Aorta (tissue), 5 donors: ENCODE measurements around the gene CCL3. TPM values are rescaled to one million over a fixed set of nuclear protein-coding genes. Genes with fewer than 3 reads are reported as not detected.
"Not testable (repeated sequence)": the region's sequence is repeated elsewhere in the genome, so short reads cannot be mapped to it uniquely, and the experiment has no call there.

Experiments
- ATAC-seq: fragments of 200-7000 bp; cut with Tn5 transposase; one replicate; pipeline ENCODE4 v1.9.1; 2022; ENCODE audit warnings: moderate library complexity; ENCODE audit not compliant: low FRiP score
- DNase-seq, 2 donors: peaks; one replicate each; pipeline ENCODE4 v3.0.0-alpha.2; 2020
- H3K27ac ChIP-seq, 2 donors: one replicate each; pipeline ENCODE4 v1.5.1; 2013; ENCODE audit warnings: low read length in 2 of 2, mild to moderate bottlenecking in 2 of 2, moderate library complexity in 2 of 2, control low read depth in 1 of 2, inconsistent platforms in 1 of 2, low read depth in 1 of 2
- H3K27me3 ChIP-seq, 2 donors: one replicate each; pipeline ENCODE4 v1.6.1; 2013; ENCODE audit warnings: control low read depth in 1 of 2, low read length in 1 of 2, mild to moderate bottlenecking in 1 of 2, moderate library complexity in 1 of 2; ENCODE audit not compliant: insufficient read depth in 2 of 2, control insufficient read depth in 1 of 2
- H3K36me3 ChIP-seq, 2 donors: one replicate each; pipeline ENCODE4 v1.6.1; 2013; ENCODE audit warnings: control low read depth in 1 of 2, low read length in 1 of 2, mild to moderate bottlenecking in 1 of 2; ENCODE audit not compliant: insufficient read depth in 2 of 2, control insufficient read depth in 1 of 2
- H3K4me1 ChIP-seq, 2 donors: one replicate each; pipeline ENCODE4 v1.6.1; 2013; ENCODE audit warnings: low read length in 2 of 2, control low read depth in 1 of 2, mild to moderate bottlenecking in 1 of 2, moderate library complexity in 1 of 2; ENCODE audit not compliant: insufficient read depth in 2 of 2, control insufficient read depth in 1 of 2
- H3K4me3 ChIP-seq, 2 donors: one replicate each; pipeline ENCODE4 v1.5.1; 2013; ENCODE audit warnings: low read length in 2 of 2, control low read depth in 1 of 2, mild to moderate bottlenecking in 1 of 2
- H3K9me3 ChIP-seq: one replicate; pipeline ENCODE4 v1.6.1; 2013; ENCODE audit warnings: mild to moderate bottlenecking, low read length; ENCODE audit not compliant: control insufficient read depth
- WGBS, 2 donors: extraction: QIAGEN DNeasy Blood & Tissue Kit; methylation state at CpG; one replicate each; pipeline ENCODE4 v1.1.7; 2013; 5-methylcytosine and 5-hydroxymethylcytosine counted together
- intact Hi-C, 2 donors: fragments of 100-400 bp; cut with DNase I; formaldehyde crosslinking; loops; one replicate each; pipeline versions ENCODE4 v1.14.2 to v1.15.0; 2022
- polyA plus RNA-seq, 2 donors: library from polyadenylated mRNA; stranded (reverse); fragments of 200-250 nt; gene quantifications; one replicate each; pipeline ENCODE4 v1.2.3, GENCODE V29; 2013
- total RNA-seq, 2 donors: library from RNA; stranded (reverse); fragmentation: NEBNext Ultra II Directional; extraction: Animal tissue kit (Norgen Biotek cat#: 25700); gene quantifications; one replicate each; pipeline ENCODE4 v1.2.1, GENCODE V29; 2021
- donor health status: healthy with polysubstance abuse.
- donor health status: Bipolar disorder and iron deficiency.
- donor health status: DM: no; HTN: no; CAD: no.
- donor health status: DM: no; HTN: no; CAD: no.
- donor health status: DM: yes; HTN: yes; CAD: no.

CCL3 gene
- total and polyA plus RNA-seq, 4 donors = 4.0 to 38.3 (median 12.3) TPM

DNA sequence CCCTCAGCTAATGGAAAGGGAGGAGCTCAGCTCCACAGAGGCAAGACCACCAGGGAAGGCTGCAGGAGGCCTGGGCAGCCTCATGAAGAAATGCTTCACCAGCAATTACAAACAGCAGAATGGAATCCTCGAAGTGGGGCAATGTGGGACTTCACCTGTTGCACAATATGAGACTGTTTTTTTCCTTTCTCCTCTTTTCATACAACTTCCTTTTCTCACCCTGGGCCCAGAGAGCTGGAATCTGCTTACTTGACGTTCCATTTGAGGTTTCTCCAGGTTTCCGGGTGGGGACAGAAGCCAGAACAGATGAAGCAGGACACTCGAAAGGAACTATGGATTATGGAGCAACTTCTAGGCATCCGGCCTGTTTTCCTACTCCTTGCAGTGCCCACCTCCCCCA, 18.3 kb upstream of the CCL3 start:
- H3K36me3 ChIP-seq, intact Hi-C loops, H3K27ac ChIP-seq, DNase-seq, H3K27me3 ChIP-seq, ATAC-seq, H3K4me3 ChIP-seq, H3K4me1 ChIP-seq, H3K9me3 ChIP-seq: not testable (repeated sequence)
- WGBS, 2 donors = 77 to 79% methylated on average over 5 of the region's 5 CpGs

DNA sequence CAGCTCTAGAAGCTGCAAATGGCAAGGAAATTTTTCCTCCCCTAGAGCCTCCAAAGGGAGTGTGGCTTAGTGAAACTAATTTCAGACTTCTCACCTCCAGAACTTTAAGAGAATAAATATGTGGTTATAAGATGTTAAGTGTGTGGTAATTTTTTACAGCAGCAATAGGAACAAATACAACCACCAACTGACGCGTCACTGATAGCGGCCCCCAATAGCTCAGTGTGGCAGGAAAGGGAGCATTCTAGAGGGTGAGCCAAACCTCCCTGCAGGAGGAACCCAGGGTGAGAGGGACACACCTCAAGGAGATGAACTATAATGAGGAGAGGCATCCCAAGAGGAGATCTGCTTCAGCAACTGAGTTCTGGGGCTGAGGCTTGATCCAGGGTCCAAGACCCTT, 17.7 kb upstream of the CCL3 start:
- intact Hi-C loops = no loop called here
- Histone ChIP-seq H3K27ac (no peak overlapping the region), H3K36me3 (no peaks in the 10 kb centered on the region), H3K27me3 (peaks cover 0 to 1% of the 10 kb centered on the region in 2 donors), H3K4me1 (no peaks in the 10 kb centered on the region), H3K4me3 (no peak overlapping the region), H3K9me3 (no peaks in the 10 kb centered on the region)
- ATAC-seq (no peak), DNase-seq (no peak)
- WGBS, 2 donors = 90 to 93% methylated on average over 3 of the region's 3 CpGs

DNA sequence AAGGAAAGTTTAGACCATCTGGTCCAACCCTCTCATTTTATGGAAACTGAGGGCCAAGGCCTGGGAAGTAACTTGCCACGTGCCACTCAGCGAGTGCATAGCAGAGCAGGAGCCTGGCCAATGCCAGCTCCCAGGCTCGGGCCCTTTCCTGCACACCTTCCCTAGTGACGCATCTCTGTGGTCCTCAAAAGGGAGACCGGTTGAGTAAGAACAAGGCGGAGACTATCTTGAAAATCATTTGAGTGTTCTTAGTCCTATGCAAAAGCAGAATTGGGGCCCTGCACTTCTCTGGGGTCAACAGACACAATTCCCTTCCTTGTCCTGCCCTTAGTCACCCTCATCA, 16.5 kb upstream of the CCL3 start:
- Histone ChIP-seq H3K27ac (no peak overlapping the region), H3K36me3 (no peaks in the 10 kb centered on the region), H3K9me3 (no peaks in the 10 kb centered on the region), H3K27me3 (peaks cover 0 to 1% of the 10 kb centered on the region in 2 donors), H3K4me3 (no peak overlapping the region), H3K4me1 (no peaks in the 10 kb centered on the region)
- 88 to 94% methylated on average over 6 of the region's 6 CpGs for WGBS, 2 donors
- DNase-seq (no peak), ATAC-seq (no peak)
- intact Hi-C loops = no loop called here

GRCh38 chr17:36105781-36106492, 16.0 kb upstream of the CCL3 start:
- intact Hi-C loops = no loop called here
- 79% methylated on average over 5 of the region's 5 CpGs for WGBS, 2 donors
- no peak overlapping the region for H3K27ac ChIP-seq

GRCh38 chr17:36104701-36105181, 14.8 kb upstream of the CCL3 start:
- H3K27me3 ChIP-seq = peaks cover 0 to 1% of the 10 kb centered on the region in 2 donors
- H3K36me3 ChIP-seq = no peaks in the 10 kb centered on the region
- no peaks in the 10 kb centered on the region for H3K4me1 ChIP-seq
- WGBS, 2 donors = 16 to 18% methylated on average over 4 of the region's 4 CpGs
- H3K9me3 ChIP-seq = no peaks in the 10 kb centered on the region
- no peak for DNase-seq
- ATAC-seq = no peak
- no peak overlapping the region for H3K4me3 ChIP-seq
- no peak overlapping the region for H3K27ac ChIP-seq
- intact Hi-C loops = no loop called here

More at GRCh38 chr17:36105781-36106492, 16.0 kb upstream of the CCL3 start:
- DNase-seq = no peak
- Histone ChIP-seq H3K4me3 (no peak overlapping the region), H3K36me3 (no peaks in the 10 kb centered on the region), H3K4me1 (no peaks in the 10 kb centered on the region), H3K9me3 (no peaks in the 10 kb centered on the region), H3K27me3 (peaks cover 0 to 1% of the 10 kb centered on the region in 2 donors)
- no peak for ATAC-seq

GRCh38 chr17:36104246-36104645, 14.3 kb upstream of the CCL3 start:
- WGBS, 2 donors = 50 to 61% methylated on average over 6 to 7 of the region's 7 CpGs
- H3K27me3 ChIP-seq, ATAC-seq, intact Hi-C loops, H3K27ac ChIP-seq, H3K4me3 ChIP-seq, DNase-seq, H3K36me3 ChIP-seq, H3K9me3 ChIP-seq, H3K4me1 ChIP-seq: not testable (repeated sequence)

GRCh38 chr17:36103401-36103975, 13.5 kb upstream of the CCL3 start, which contains the start of gene CCL4:
Gene CCL4 (plus strand): TSS chr17:36103827. CDS start chr17:36103906, 79 bp downstream.
- H3K27me3 ChIP-seq, H3K9me3 ChIP-seq, H3K27ac ChIP-seq, H3K4me1 ChIP-seq, intact Hi-C loops, DNase-seq, H3K4me3 ChIP-seq, H3K36me3 ChIP-seq: not testable (repeated sequence)
- peak; percentile 73 for ATAC-seq
- WGBS, 2 donors = 52 to 67% methylated on average over 6 of the region's 6 CpGs

GRCh38 chr17:36099004-36099403, 9.1 kb upstream of the CCL3 start:
- H3K27ac ChIP-seq, H3K4me3 ChIP-seq, H3K9me3 ChIP-seq, DNase-seq, H3K27me3 ChIP-seq, ATAC-seq, intact Hi-C loops, H3K36me3 ChIP-seq, H3K4me1 ChIP-seq: not testable (repeated sequence)
- 83 to 100% methylated on average over 1 of the region's 1 CpG for WGBS, 2 donors

DNA sequence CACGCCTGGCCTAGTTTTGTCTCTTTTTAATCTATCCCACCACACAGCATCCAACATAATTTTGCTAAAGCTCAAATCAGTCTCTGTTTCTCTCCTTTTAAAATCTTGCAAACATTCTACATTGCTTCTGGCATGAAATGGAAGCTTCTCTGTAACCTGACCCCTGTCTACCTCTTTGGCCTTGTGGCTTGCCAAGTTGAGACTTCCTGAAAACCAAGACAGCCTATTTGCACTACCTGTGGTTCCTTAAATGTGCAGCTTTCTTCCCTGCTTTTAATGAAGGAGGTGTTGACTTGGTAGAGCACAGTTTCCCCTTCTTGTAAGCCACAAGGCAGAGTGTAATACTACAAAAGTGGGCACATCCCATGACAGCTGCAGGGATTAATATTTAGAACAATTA, 6.0 kb upstream of the CCL3 start:
- intact Hi-C loops = no loop called here
- no peak overlapping the region for H3K27ac ChIP-seq
- ATAC-seq (no peak), DNase-seq (no peak)
- no peaks in the 10 kb centered on the region for H3K36me3 ChIP-seq
- H3K9me3 ChIP-seq = no peaks in the 10 kb centered on the region
- WGBS, 2 donors = 67 to 78% methylated on average over 1 of the region's 1 CpG
- H3K4me1 ChIP-seq = no peaks in the 10 kb centered on the region
- H3K4me3 ChIP-seq = no peak overlapping the region
- H3K27me3 ChIP-seq = no peaks in the 10 kb centered on the region
